SK-N-MC (cell line): Measurements from ENCODE around the gene FNIP2.
"Not testable (repeated sequence)": the region's sequence is repeated elsewhere in the genome, so short reads cannot be mapped to it uniquely, and the experiment has no call there.

Source experiments
- DNase-seq: peaks from one replicate; pipeline ENCODE4 v3.0.0-alpha.2; 2011; ENCODE audit warnings: low read depth, low spot score
- H3K27ac ChIP-seq: fragments of 200-600 bp; sonication (generic); 2 replicates; pipeline ENCODE4 v1.5.1; 2016; ENCODE audit warnings: mixed run types
- H3K36me3 ChIP-seq: fragments of 200-600 bp; sonication (generic); 2 replicates; pipeline ENCODE4 v1.6.1; 2017; ENCODE audit warnings: antibody characterized with exemption, low read length, mixed read lengths; ENCODE audit not compliant: insufficient read depth
- H3K4me3 ChIP-seq: fragments of 200-600 bp; sonication (generic); 2 replicates; pipeline ENCODE4 v1.5.1; 2016
- H3K9ac ChIP-seq: fragments of 200-600 bp; sonication (generic); 2 replicates; pipeline ENCODE4 v1.8.0; 2017; ENCODE audit warnings: mixed run types, mixed read lengths; ENCODE audit not compliant: insufficient read length
- H3K9me3 ChIP-seq: fragments of 200-600 bp; sonication (generic); 2 replicates; pipeline ENCODE4 v1.6.1; 2017; ENCODE audit warnings: low read depth, mild to moderate bottlenecking, antibody characterized with exemption, low read length, moderate library complexity, mixed read lengths
- EZH2 ChIP-seq: fragments of 200-600 bp; sonication (generic); IDR thresholded peaks from one replicate; pipeline ENCODE4 v1.6.1; 2017; ENCODE audit warnings: antibody characterized with exemption
- FOXP2 ChIP-seq: optimal IDR thresholded peaks from 2 replicates; pipeline ENCODE3; 2011; ENCODE audit warnings: mild to moderate bottlenecking, moderate library complexity; ENCODE audit not compliant: insufficient read depth; ENCODE audit errors: extremely low read length, control extremely low read depth
- POLR2AphosphoS5 ChIP-seq: IDR thresholded peaks from 2 replicates; pipeline ENCODE4 v1.6.1; 2012; ENCODE audit warnings: mild to moderate bottlenecking, low read depth, low read length, borderline replicate concordance

Gene FNIP2

DNA sequence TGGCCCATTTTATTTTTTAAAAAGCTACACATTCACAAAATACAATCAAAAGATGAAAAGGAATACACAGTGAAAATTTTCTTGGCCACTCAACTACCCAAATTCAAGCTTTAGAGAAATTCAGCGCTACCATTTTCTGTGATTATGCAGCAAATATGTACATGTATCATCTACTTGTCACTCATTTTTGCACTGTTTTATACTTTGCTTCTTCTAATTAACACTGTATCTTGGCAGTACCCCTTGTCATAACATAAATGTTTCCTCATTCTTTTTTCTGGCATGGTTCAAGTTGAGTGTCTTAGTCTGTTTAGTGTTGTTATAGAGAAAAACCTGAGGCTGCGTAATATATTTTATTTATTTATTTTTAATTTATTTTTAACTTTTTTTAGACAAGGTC is 30.0 kb upstream of the FNIP2 start:
- Histone ChIP-seq H3K9me3 (no peaks in the 10 kb centered on the region), H3K27ac (no peak overlapping the region), H3K4me3 (no peak overlapping the region), H3K36me3 (no peaks in the 10 kb centered on the region), H3K9ac (no peak overlapping the region)
- no peak for TF ChIP-seq POLR2AphosphoS5
- no peak for TF ChIP-seq EZH2
- TF ChIP-seq FOXP2: no peak
- DNase-seq: no peak

DNA sequence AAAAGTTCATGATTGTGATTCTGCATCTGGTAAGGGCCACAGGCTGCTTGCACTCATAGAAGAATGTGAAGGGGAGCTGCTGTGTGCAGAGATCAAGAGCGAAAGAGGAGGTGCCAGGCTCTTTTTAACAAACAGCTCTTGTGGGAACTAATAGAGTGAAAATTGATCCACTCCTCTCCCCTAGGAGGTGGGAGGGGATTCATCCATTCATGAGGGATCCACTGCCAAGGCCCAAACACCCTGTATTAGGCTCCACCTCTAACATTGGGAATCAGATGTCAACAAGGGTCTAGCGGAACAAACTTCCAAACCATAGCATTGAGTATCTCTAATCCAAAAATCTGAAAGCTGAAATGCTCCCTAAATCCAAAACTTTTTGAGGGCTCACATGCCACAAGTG is 29.2 kb upstream of the FNIP2 start:
- no peak overlapping the region for H3K4me3 ChIP-seq
- no peaks in the 10 kb centered on the region for H3K36me3 ChIP-seq
- DNase-seq: no peak
- H3K27ac ChIP-seq: no peak overlapping the region
- H3K9me3 ChIP-seq: no peaks in the 10 kb centered on the region
- TF ChIP-seq FOXP2 (no peak), POLR2AphosphoS5 (no peak), EZH2 (no peak)
- H3K9ac ChIP-seq: no peak overlapping the region

DNA sequence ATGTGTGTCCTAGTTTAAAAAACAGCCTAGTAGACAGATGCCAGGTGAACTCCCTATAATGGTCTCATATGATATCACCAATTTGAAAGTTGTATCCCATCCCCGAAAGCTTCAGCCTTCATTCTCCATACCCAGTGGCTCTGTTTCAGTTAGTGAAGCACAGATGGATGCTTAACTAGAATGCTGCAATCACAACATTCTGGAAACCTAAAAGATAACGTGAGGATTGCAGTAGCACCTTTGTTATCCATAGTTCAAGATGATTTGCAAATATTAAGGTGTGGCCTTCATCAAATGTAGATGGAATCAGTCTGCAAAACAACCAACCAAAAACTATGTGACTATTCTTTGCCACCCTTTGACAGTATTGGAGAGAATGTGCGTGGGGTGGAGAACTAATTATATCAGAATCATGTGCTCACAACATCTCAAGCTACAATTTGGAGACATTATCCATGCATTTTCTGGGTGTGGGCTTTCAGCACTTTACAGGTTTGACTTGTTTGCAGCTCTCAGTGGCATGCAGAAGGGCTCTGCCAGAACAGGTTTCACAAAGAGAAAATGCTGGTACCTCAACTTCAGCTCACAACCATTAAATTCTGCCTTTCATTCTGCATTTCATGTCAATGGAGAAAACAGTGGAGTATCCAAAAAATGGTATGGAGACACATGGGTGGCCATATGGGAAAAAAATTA is 27.4 kb upstream of the FNIP2 start:
- H3K27ac ChIP-seq: no peak overlapping the region
- DNase-seq: no peak
- H3K4me3 ChIP-seq: no peak overlapping the region
- H3K36me3 ChIP-seq: no peaks in the 10 kb centered on the region
- no peak for TF ChIP-seq POLR2AphosphoS5
- TF ChIP-seq FOXP2: no peak
- no peak for TF ChIP-seq EZH2
- no peak overlapping the region for H3K9ac ChIP-seq
- H3K9me3 ChIP-seq: no peaks in the 10 kb centered on the region

DNA sequence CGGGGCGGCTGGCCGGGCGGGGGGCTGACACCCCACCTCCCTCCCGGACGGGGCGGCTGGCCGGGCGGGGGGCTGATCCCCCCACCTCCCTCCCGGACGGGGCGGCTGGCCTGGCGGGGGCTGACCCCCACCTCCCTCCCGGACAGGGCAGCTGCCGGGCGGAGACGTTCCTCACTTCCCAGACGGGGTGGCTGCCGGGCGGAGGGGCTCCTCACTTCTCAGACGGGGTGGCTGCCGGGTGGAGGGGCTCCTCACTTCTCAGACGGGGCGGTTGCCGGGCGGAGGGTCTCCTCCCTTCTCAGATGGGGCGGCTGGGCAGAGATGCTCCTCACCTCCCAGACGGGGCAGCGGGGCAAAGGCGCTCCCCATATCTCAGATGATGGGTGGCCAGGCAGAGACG is 22.3 kb upstream of the FNIP2 start:
- H3K4me3 ChIP-seq, H3K9me3 ChIP-seq, H3K27ac ChIP-seq, DNase-seq, H3K9ac ChIP-seq, H3K36me3 ChIP-seq: not testable (repeated sequence)

DNA sequence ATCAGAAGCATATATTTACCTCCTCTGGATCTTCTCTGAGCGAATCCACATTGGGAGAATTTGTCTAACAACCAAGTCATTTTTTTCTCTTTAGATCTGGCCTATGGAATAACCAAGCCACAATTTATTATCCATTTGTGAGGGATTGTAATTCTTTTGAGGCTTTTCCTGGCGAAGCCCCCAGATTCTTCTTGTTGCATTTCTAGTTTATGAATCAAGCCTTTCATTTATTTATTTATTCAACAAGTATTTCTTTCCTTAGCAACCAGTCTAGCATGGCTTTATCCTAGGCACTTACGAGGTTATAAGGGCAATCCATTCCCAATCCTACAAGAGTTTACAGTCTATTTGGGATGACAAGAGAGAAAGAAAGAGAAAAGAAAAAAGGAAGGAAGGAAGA is 18.4 kb upstream of the FNIP2 start:
- Histone ChIP-seq H3K27ac (no peak overlapping the region), H3K9ac (no peak overlapping the region), H3K36me3 (no peaks in the 10 kb centered on the region), H3K4me3 (no peak overlapping the region), H3K9me3 (no peaks in the 10 kb centered on the region)
- TF ChIP-seq EZH2 (no peak), POLR2AphosphoS5 (no peak), FOXP2 (no peak)
- DNase-seq: no peak

DNA sequence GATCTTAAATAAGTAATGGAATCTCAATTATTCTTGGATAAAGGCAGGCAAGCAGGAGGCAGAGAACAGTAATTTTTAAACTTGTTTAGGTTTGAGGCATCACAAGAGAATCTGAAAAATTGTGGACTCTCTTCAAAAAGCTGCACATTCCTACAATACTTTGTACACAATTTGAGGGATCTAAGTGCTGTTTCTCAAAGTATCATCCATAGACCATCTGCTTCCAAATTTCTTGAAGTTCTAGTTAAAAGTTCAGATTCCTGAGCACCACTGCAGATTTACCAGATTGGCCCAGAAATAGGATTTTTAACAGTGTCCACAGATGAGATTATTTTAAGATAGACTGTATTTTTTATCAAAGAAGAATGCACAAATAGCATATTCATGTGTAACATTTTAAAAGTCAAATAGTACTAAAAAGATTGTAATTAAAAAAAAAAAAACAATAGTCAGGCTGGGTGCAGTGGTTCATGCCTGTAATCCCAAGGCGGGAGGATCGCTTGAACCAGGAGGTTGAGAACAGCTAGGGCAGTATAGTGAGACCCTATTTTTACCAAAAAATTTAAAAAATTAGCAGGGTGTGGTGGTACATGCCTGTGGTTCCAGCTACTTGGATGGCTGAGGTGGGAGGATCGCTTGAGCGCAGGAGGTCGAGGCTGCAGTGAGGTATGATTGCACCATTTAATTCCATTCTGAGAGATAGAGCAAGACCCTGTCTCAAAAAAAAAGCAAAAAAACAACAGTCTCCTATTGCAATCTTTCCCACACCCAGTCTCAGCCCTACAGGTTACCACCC is 14.2 kb upstream of the FNIP2 start:
- no peak for DNase-seq
- H3K36me3 ChIP-seq: no peaks in the 10 kb centered on the region
- H3K4me3 ChIP-seq: no peak overlapping the region
- no peaks in the 10 kb centered on the region for H3K9me3 ChIP-seq
- H3K27ac ChIP-seq: no peak overlapping the region
- TF ChIP-seq FOXP2 (no peak), EZH2 (no peak), POLR2AphosphoS5 (no peak)
- no peak overlapping the region for H3K9ac ChIP-seq

DNA sequence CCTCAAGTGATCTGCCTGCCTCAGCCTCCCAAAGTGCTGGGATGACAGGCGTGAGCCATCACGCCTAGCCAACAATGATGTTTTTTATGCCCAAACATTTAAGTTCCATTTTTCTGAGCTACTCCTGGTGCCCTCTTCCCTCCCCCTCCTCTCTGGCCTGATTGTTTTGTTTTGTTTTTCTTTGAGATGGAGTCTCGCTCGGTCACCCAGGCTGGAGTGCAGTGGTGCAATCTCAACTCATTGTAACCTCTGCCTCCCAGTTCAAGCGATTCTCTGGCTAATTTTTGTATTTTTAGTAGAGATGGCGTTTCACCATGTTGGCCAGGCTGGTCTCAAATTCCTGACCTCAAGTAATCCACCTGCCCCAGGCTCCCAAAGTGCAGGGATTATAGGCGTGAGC is 13.0 kb upstream of the FNIP2 start:
- DNase-seq: not testable (repeated sequence)

DNA sequence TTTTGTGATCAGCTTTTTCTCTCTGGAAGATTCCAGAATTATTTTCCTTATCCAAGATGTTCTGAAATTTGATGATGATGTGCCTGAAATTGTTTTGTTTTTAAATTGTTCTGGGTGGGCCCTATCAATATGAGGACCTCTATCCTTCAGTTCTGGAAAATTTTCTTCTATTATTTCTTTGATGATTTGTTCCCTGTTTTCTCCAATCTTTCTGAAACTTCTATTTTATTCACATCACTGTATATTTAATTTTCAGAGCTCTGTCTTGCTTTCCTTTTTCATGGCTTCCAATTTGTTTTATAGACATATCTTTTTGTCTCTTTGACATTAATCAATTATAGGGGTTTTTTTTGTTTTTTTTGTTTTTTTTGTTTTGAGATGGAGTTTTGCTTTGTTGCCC is 12.2 kb upstream of the FNIP2 start:
- H3K27ac ChIP-seq: no peak overlapping the region
- no peaks in the 10 kb centered on the region for H3K9me3 ChIP-seq
- H3K36me3 ChIP-seq: no peaks in the 10 kb centered on the region
- no peak for DNase-seq
- no peak overlapping the region for H3K4me3 ChIP-seq
- TF ChIP-seq POLR2AphosphoS5 (no peak), EZH2 (no peak), FOXP2 (no peak)
- H3K9ac ChIP-seq: no peak overlapping the region

More for the DNA sequence above, 13.0 kb upstream of the FNIP2 start:
- H3K9me3 ChIP-seq, H3K9ac ChIP-seq, H3K36me3 ChIP-seq, H3K27ac ChIP-seq, H3K4me3 ChIP-seq: not testable (repeated sequence)

DNA sequence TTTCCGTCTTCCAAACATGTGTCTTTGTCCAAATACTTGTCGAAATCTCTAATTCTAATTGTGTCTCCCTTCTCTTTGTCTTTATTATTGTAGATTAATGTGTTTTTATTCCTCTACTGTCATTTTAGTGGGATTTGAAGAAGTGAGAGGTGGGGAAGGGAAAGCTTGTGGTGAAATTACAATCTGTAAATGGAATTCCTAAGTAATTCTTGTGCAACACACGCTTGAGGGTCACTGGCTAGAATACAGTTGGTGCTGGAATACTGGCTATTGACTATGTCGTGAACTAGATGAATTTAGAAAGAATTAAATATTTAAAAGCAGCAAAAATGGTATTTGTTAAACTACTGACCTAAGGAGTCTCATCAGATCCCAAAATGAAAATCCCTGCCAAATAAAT is 10.7 kb upstream of the FNIP2 start:
- TF ChIP-seq FOXP2: no peak
- no peak for TF ChIP-seq POLR2AphosphoS5
- no peak for TF ChIP-seq EZH2
- Histone ChIP-seq H3K9me3 (no peaks in the 10 kb centered on the region), H3K4me3 (no peak overlapping the region), H3K36me3 (no peaks in the 10 kb centered on the region), H3K27ac (no peak overlapping the region), H3K9ac (no peak overlapping the region)
- DNase-seq: no peak
